Stimulated activated CD4-positive, alpha-beta T cell treated with anti-CD3 and anti-CD28 coated beads, Interleukin-4, amount 100 ng/mL, for 48 hours (primary cell): Measurements from ENCODE around the gene WBP1.
"Not testable (repeated sequence)": the region's sequence is repeated elsewhere in the genome, so short reads cannot be mapped to it uniquely, and the experiment has no call there.

ENCODE experiments used
- DNase-seq, 2 donors: peaks; one replicate each; pipeline ENCODE4 v3.0.0-alpha.2; 2020; ENCODE audit warnings: low read depth in 2 of 2

WBP1 gene

GRCh38 chr2:74427551-74427950 lies 30.7 kb upstream of the WBP1 start:
- DNase-seq = no peak

GRCh38 chr2:74428675-74429074 lies 29.6 kb upstream of the WBP1 start:
- no peak for DNase-seq

- DNase-seq = no peak
These were observed 28.5 kb upstream of the WBP1 start for GRCh38 chr2:74429487-74430451.

GRCh38 chr2:74430502-74430901 lies 27.7 kb upstream of the WBP1 start:
- DNase-seq = no peak

GRCh38 chr2:74436111-74436805 lies 22.0 kb upstream of the WBP1 start:
- DNase-seq = no peak

DNA sequence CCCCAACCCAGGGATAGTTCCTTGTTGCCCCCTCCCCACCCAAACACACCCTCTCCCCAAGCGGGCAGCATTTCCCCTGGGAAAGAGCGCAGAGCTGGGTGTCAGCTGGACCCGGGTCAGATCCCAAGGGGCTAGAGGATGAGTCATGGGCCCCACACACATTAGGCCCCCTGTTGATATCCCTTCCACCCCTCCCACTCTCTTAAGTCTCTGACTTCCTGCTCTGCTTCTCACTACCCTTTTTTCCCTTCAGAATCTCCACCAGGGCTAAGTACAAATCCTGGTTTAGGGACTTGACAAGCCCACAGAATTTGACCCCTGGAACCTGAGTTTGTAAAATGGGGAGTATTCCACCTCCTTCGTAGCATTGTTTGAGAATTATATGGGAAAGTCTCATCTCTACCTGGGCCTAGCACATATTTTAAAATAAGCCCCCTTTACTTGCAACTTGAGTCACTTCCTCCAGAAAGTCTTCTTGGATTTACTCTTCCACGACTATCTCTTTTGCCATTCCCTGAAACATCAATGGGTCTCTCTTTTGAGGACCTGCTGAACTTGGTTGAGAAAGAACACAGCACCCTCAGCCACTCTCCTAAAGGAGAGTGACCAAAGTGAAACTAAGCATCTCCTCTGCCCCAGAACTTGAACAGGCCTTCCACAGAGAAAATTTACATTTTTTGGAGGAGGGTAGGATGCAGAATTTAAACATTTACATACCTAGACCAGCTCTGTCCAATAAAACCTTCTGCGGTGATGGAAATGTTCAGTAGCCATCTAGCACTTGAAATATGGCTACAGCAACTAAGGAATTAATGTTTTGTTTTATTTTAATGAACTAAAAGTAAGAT lies 21.2 kb upstream of the WBP1 start:
- no peak for DNase-seq

DNA sequence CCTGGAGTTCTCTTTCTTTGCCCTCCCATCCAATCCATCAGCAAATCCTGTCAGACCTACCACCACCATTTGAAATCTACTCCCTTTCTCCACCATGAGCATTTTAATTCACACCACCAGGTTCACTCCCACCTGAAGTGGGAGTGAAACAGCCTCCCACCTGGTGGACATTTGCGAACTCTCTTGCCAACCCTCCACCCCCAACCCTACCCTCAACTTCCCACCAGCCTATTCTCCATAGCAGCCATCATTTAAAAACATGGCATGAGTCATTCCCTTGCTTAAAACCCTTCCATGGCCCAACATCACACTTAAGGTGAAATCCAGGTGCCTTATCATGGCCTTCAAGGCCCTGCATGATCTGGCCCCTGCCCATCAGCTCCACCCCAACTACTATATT lies 20.0 kb upstream of the WBP1 start:
- DNase-seq = no peak

DNA sequence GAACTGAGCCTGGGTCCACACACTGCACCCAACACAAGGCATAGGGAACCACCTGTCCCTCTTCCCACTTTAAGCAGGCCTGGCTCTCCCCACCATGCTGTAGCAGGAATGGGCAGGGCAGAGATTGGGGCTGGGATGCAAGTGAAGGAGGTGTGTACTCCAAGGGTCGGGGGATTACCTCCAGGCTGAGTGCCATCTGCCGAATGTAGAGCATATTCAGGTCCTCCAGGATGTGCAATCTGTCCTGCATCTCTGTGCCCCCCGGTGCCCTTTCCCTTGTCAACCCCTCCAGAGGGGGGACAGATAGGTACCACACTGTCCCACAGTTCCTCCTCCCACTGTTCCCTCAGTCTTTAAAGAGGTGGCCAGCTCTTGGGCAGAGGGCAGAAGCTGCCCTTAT lies 18.9 kb upstream of the WBP1 start:
- no peak for DNase-seq

- no peak for DNase-seq
These were observed 18.3 kb upstream of the WBP1 start for GRCh38 chr2:74439803-74440377.

DNA sequence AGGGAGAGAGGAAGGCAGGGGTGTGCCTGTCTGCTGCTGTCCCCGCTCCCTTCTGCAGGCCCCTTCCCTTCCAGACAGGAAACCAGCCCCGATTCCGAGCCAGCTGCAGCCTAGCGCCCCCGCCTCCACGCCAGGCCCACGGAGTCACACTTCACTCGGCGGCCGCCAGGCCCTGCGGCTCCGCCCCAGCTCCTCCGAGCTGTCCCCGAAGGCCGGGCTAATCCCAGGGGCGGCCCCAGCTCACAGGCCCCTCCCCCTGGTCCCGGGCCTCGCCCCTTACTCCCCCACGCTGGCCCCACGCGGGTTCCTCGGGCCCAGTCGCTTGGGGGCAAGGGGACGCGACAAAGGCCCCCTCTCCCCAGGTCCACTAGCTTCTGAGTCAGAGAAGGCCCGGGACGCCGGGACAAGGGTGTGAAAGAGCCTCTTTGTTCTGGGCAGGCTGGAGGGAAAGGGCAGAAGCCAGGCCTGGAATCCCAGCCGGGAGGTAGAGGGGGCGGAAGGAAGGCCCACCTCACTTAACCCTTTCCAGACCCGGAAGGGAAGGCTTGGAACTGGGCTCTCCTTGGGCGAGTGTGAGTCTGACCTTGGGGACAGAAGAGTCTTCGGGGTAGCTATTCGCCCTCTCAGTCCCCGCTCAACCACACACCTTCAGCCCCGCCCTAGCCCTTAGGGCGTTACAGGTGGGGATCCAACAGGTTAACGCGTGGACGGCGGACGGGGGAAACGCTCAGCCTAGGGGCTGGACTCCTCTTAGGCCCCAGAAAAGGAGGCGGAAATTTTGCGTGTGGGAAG lies 17.7 kb upstream of the WBP1 start:
- peak; percentile 45 to 52 for DNase-seq

- DNase-seq = no peak
These were observed 17.0 kb upstream of the WBP1 start for GRCh38 chr2:74441170-74441689.

- DNase-seq = no peak
These were observed 16.4 kb upstream of the WBP1 start, which contains the start of gene RTKN for GRCh38 chr2:74441690-74442482. Gene RTKN, minus strand, starts transcription at chr2:74441937. Its CDS starts 121 bp downstream, at chr2:74441816.

GRCh38 chr2:74442483-74443297 lies 15.5 kb upstream of the WBP1 start:
- DNase-seq = not testable (repeated sequence)

GRCh38 chr2:74444498-74445318 lies 13.5 kb upstream of the WBP1 start:
- no peak for DNase-seq

DNA sequence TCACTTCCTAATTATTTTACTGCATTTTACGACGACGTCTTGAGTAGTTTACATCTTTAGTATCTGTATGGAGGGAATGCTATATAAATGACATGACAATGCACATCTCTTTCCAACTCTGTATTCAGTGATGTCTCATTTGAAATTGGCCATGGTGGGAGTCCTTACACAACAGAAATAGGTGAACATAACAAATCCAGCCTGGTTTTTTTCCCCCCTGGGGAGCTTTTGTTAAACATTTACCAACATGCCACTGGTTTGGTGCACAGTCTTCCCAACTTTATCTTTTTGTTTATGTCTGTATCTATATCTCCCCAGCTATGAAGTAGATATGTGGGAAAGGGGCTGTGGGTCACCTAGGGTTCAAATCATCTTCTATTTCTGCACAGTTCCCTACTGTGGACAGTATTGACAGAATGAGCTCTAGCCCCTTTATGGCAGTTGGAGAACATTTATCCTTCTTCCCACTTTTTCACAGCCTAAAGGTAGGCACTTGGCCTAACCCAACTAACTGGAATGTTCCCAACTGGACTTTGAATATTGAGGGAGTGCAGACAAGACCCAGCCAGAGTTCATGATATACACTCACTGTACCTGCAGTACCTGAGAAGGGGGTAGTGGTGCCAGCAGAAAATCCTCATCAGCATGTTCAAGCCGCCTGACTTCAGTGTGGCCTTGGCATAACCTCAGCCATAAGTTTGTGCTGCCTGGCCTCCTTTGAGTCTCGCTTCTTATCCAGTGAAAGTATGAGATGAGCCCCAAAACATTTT lies 10.8 kb upstream of the WBP1 start:
- no peak for DNase-seq

- no peak for DNase-seq
These were observed 9.5 kb upstream of the WBP1 start for GRCh38 chr2:74448771-74449170.

DNA sequence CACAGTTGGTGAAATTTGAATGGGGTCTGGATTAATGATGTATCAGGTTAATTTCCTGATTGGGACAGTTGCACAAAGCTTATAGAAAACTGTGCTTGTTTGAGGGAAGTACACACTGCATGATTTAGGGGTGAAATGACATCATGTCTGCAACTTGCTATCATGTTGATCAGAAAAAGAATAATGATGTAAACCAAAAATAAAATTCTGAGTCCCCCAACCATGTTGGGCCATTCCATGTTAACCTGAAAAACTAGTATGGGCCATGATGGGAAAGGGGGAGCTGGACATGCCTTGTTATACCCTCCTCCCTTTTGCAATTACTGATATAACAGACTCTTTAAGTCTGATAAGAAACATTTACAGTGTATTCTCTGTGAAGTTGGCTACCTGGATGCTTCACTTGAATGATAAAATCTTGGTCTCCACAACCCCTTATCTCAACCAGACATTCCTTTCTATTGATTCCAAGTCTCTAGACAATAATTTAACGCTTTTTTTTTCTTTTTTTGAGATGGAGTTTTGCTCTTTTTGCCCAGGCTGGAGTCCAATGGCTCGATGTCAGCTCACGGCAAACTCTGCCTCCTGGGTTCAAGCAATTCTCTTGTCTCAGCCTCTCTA lies 7.6 kb upstream of the WBP1 start:
- no peak for DNase-seq
